CD4-positive, alpha-beta T cell treated with Interleukin-17A for 4 hours (primary cell): ENCODE data around the gene JCHAIN.

Experiments
- DNase-seq: peaks from one replicate; pipeline ENCODE4 v3.0.0-alpha.2; 2020; ENCODE audit warnings: mixed read lengths

Gene JCHAIN

GRCh38 chr4:70634482-70634881 lies 31.8 kb downstream of the JCHAIN start:
- no peak for DNase-seq

GRCh38 chr4:70632028-70632427 lies 34.3 kb downstream of the JCHAIN start:
- DNase-seq: no peak

- no peak for DNase-seq
Observed at GRCh38 chr4:70630162-70630561, 36.1 kb downstream of the JCHAIN start.

- DNase-seq: no peak
Observed at GRCh38 chr4:70629469-70630090, 36.7 kb downstream of the JCHAIN start.

GRCh38 chr4:70628444-70628843 lies 37.9 kb downstream of the JCHAIN start, which contains the start of gene ENAM:
TSS of gene ENAM (plus strand) at chr4:70628744. CDS start at chr4:70629501, 757 bp downstream.
- DNase-seq: no peak

GRCh38 chr4:70627620-70628019 lies 38.7 kb downstream of the JCHAIN start:
- DNase-seq: no peak

- no peak for DNase-seq
Observed at GRCh38 chr4:70624226-70624793, 42.0 kb downstream of the JCHAIN start.

- no peak for DNase-seq
Observed at GRCh38 chr4:70623323-70623722, 43.0 kb downstream of the JCHAIN start.

GRCh38 chr4:70619778-70620177 lies 46.5 kb downstream of the JCHAIN start:
- no peak for DNase-seq

GRCh38 chr4:70619288-70619687 lies 47.0 kb downstream of the JCHAIN start:
- DNase-seq: no peak

GRCh38 chr4:70614184-70614555 lies 52.1 kb downstream of the JCHAIN start:
- DNase-seq: no peak

GRCh38 chr4:70613306-70614183 lies 52.8 kb downstream of the JCHAIN start:
- DNase-seq: no peak

GRCh38 chr4:70608324-70608723 lies 58.0 kb downstream of the JCHAIN start:
- DNase-seq: no peak

GRCh38 chr4:70607334-70607853 lies 58.9 kb downstream of the JCHAIN start:
- no peak for DNase-seq

GRCh38 chr4:70606459-70606858 lies 59.8 kb downstream of the JCHAIN start:
- DNase-seq: no peak
